Measurements from ENCODE around the gene ITGB7. TPM values are rescaled to one million over a fixed set of nuclear protein-coding genes. Genes with fewer than 3 reads are reported as not detected.
"Not testable (repeated sequence)": the region's sequence is repeated elsewhere in the genome, so short reads cannot be mapped to it uniquely, and the experiment has no call there.

ITGB7 gene
- total RNA-seq, 1 donor from 2014 or later, result 1.4 TPM

DNA sequence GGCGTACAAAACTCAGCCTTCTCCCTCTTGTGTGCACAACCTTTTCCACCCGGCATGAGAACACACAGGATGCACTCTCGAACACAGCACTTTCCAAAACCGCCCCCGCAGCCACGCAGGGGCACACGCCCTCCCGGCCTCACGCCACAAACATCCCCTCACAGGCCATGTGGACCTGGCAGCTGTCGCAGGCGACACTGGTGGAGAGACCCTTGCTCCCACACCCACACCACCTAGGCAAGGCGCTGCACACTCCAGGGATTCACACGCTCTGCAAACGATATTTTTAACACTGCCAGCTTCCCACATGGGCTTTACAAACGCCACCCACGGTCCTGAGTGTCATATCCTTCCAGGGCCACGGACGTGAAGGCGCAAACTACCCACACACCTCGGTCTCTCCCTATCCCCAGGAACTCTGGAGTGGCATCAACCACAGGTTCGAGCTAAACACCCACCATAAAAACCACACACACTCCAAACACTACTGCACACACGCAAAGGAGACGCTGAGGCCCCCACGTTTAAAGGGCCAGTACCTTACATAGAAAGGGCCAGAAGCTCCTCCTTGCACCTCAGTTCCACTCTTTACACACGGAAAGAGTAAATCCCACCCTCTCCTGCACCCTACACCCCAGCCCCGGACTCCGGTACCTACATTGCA is 12.4 kb upstream of the ITGB7 start:
- DNase-seq (ENCODE audit: low spot score), result no peak
- intact Hi-C loops (cut with DNase I), result no loop called here

DNA sequence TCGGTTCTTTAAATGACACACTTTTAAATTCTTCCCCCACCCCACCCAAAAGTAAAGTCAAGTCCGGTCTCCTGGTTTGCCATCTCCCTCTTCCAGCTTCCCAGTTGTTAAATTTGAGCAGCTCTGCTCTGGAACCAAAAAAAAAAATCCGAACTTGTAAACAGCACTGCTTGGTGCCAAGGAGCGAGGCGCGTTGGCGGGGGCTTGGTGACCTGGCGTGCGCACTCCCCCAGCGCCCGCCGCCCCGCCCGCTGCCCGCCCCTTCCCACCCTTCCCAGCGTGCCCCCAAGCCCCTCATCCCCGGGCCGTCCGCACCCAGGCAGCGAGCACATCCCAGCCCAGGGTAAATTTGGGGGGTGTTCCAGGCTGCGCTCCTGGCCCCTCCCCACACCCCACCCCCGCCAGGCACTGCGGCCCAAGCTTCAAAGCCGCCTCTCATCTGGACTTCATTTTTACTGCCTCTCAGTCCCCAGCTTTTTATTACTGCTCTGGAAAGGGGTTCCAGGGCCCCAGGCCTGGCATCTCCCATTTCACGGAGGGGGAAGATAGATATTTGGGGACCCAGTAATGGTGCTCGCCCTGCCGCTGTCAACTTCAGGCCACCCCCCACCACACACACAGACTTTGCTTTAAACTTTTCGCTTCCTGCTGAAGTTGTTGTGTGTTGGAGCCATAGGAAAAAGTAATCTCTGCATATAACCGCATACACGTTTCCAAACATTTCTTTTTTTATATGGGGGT is 11.7 kb upstream of the ITGB7 start:
- intact Hi-C loops (cut with DNase I), result no loop called here
- DNase-seq (ENCODE audit: low spot score), result no peak

DNA sequence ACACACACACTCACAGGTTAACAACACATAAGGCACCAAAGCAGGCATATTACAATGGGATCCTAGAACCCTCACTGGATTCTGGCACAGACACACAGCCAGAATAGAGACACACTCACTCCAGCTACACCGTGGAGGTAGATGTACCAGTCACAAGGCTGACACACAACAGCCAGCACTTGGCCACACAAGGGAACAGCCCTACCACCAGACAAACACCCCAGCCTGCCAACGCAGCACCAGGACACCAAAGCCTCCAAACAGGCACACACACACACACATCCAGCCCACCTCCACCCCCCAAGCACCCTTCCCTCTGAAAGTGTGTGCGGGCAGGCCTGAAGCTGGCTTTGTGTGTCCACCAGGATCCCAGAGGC is 10.9 kb upstream of the ITGB7 start:
- intact Hi-C loops (cut with DNase I), result no loop called here
- no peak for DNase-seq (ENCODE audit: low spot score)

DNA sequence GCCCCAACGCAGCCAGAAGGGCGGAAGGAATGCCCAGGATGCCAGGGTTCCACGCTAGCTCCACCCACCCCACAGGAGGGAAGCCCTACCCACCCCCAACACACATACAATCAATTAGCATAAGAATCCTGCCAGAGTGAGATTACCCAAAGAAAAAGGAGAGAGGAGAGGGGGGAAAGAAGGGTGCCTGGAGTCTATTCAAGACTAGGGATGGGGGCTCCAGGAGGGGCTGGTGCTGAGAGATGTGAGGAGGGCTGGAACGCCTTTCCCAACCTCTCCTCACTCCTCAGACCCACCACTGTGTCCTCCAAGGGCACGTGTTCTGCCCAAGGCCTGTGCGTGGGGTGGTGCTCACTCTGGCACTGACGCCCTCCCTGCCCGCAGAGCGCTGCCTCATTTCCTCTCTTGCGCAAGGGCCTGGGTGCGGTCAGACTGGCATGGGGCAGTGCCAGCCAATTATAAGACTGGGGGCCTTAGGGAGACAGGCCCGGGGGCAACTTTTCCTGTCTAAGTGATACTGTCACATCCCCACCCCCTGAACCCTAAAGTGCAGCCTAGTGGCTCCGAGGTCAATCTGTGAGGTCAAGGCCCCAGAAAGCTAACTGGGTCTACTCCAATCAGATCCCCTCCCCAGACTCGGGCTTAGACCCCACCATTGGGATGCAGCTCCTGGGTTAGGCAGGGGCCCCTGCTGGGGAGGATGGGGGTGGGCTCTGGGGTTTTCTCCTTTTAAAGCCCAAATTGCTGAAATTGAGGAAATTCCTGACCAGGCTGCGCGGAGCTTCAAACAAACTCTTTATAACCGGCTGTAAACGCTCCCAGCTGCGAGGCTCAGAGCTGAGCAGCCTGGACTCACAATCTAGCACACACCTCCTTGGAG is 10.2 kb upstream of the ITGB7 start:
- intact Hi-C loops (cut with DNase I), result no loop called here
- DNase-seq (ENCODE audit: low spot score), result peak; percentile 85

DNA sequence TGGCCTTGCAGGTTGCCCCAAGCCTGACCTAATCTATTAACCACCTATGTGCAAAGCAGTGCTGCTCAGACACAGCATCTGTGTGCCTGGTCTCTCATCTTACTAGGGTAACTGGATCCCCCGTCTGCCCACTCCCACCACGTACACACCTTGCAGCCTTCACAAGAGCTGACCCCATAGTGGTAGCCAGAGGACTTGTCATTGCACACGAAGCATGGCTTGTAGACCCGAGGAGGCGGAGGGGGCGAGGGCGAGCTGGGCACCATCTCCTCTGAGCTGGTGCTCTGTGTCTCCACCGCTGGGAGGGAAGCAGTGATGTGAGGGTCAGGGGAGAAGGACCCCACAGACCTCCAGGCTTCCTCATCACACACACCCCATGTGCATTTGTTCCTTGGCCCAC is 8.4 kb upstream of the ITGB7 start:
- no peak for DNase-seq (ENCODE audit: low spot score)
- intact Hi-C loops (cut with DNase I), result no loop called here

DNA sequence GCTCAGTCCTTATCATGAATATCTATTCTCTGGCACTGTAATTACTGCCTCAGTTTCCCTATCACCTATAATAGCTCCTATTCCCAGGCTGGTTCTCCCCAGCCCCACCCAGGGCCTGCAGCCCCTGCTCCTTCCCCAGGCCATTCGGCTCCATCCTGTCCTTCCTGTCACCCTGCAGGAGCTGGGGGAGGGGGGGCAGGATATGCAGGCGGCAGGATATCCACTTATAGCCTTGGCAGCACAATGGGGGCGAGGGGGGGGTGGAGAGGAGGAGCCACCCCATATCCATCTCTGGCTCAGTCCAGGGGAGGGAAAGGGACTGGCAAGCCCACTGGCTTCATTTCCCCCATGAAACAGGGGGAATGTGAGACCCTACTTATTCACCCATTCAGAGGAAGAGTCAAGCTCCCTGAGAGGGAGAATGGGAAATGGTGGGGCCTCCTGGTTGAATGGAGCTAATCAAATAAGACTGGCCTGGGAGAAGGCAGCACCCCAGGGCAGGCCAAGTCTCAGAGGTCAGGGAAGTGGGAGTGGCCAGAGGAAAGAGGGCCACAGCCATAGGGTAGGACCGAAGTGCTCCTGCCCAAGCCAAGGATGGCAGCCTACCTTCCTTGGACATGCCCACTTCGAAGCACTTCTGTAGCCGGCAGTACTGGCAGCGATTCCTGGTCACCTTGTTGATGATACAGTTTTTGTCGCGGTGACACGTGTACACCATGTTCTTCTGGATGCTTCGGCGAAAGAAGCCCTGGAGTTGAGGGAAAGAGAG is 7.8 kb upstream of the ITGB7 start:
- intact Hi-C loops (cut with DNase I), result no loop called here
- DNase-seq (ENCODE audit: low spot score), result peak; percentile 89

DNA sequence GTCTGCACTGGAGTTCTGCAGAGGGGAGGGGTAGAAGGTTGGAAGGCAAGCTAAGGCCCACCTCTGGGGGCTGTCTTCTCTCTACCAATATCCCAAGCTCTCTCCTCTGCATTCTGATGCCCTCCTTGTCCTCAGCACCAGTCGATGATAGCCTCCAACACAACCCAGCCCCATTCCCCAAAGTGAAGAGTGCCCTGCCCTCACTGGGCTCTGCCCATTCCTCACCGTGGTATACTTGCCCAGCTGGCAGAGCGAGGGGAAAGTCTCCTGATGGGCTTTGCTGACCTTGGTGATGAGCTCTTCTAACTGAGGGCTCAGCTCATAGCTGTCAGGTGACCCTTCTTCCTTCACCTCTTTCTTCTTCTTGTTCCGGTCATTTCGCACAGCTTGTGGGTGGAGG is 7.2 kb upstream of the ITGB7 start:
- intact Hi-C loops (cut with DNase I), result no loop called here
- DNase-seq (ENCODE audit: low spot score), result no peak

DNA sequence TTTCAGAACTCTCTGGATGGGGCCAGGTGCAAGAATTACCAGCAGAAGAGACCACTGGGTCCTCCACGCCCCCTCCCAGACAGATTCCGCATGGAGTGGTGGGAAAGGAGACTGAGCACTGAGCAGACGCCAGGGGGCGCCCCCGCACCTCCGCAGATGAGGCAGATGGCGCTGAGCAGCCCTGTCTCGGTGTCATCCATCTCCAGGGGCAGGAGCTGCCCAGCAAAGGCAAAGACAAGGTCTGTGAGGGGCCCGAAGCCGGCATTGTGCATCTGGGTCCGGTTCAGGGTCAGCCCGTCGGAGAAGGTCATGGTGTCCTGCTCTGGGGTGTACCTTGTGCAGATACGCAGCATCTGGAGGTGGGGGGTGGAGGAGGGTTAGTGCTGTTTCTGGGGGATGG is 6.3 kb upstream of the ITGB7 start:
- intact Hi-C loops (cut with DNase I), result loop anchor here (1.0 kb wide), 1 partner anchor 73 kb away; no protein-coding TSS in a partner anchor

DNA sequence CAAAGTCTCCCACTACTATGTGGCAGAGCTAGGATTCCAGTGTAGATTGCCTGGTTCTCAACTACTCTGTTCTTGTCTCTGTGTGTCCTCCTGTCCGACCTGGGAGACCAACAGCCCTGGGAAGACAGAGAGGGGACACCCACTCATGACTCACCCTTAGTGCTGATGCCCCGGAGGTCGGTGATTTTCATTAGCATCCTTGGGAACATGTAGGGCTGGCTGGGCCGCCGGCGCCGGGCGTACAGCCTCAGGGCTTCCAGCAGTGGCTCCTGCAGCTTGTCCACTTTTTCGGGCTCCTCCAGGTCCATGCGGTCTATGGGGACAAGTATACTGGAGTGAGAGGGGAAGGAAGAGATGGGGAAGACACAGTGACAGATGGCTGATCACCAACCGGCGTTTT is 5.9 kb upstream of the ITGB7 start:
- intact Hi-C loops (cut with DNase I), result loop anchor here (1.0 kb wide), 1 partner anchor 73 kb away; no protein-coding TSS in a partner anchor
- DNase-seq (ENCODE audit: low spot score), result no peak

More for the DNA sequence above, 6.3 kb upstream of the ITGB7 start:
- DNase-seq (ENCODE audit: low spot score), result peak; percentile 94

DNA sequence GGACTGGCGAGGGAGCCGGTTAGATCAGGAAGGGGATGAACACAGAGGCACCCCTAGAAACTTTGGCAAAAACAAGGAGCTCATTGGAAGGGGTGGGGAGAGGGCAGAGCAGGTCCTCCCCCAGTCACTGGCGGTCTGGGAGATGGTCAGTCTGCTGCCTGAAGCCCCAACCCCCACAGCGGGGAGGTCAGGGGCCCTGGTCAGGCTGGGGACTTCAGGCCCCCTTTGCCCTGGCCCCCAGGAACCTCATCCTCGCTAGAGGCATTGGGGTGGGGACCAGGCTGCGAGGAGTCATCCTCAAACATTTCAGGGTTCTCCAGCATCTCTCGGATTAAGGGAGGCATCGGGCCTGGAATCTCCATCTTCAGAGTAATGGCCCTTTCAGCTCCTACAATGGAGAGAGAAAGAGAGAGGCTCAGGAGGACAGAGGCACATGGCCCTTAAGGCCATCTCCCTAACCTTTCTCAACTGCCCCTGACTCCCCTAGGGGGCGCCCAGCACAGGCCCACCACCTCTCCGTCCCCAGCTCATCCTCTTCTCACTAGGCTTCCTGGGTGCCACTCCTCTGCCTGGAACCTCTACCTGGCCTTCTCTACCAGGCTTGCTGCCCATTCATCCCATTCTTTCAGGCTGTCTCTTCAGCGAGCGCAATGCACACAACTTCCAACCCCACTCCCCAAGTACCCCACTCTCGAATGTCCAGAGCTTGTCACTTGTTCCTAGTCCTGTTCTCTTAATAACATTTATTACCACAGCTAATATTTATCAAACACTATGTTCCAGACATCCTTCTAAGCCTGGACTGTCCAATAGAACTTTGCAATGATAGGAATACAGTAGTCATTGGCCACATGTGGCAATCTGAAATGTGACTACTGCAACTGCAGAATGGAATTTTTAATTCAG is 4.7 kb upstream of the ITGB7 start:
- intact Hi-C loops (cut with DNase I), result no loop called here
- no peak for DNase-seq (ENCODE audit: low spot score)

DNA sequence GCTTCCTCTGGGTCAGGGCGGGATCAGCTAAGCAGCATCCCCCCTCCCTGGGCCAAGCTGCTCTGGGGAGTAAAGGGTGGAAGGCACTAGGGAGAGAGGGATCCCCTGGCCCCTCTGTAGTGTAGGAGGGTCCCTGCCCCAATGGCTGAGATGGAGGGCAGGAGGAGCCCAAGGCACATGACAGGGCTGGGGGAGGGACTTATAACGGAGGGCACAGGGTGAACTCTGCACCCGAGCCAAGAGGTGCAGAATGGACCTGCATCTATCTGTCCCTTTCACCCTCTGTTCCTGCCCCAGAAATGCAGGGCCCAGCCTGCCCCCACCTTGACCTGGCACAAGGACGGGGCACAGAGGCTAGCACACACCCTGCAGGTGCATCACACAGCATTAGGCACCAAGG is 3.8 kb upstream of the ITGB7 start:
- no peak for DNase-seq (ENCODE audit: low spot score)
- intact Hi-C loops (cut with DNase I), result no loop called here

DNA sequence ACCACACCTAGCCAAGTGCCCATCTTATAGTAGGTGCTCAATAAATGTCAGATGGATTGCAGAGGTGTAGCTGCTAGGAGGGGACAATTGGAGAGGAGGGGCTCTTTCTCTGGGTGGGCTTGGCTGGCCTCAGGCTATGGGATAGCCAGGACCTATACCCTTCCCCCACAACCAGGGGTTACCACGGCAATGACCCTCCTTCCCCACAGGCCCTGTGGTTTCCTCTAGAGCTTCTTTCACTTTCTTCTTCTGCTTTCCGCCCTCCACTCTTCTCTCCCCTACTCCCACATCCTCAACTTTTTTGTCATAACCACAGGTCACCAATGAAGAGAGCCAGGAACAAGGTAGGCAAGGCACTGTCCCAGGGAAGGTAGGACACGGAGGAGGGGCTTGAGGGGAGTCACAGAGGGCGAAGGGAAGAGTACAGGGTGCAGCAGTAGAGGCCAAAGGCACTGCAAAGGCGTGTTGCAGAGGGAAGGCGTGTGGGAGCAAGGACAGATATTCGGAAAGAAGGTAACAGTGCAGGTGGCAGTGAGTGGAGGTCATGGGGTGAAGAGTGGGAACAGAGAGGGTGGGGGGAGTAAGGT is 1.9 kb upstream of the ITGB7 start:
- no peak for DNase-seq (ENCODE audit: low spot score)
- intact Hi-C loops (cut with DNase I), result no loop called here

DNA sequence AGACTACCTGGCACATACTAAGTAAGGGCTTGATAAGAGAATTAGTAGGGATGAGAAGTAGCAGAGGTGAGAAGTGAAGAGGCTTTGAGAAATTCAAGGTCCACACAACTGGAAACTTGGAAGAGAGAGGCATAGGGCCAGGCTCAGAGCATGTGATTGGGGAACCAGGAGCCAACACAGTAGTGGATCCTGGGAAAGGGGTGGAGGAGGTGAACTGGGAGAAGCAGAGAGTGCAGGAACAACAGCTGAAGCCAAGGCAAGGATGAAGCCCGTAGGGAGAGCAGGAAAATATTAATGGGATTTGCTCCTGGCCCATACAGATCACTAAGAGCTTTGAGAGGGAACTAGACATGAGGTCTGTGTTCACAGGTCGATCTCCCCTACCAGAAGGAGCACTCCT is 1.4 kb upstream of the ITGB7 start:
- intact Hi-C loops (cut with DNase I), result no loop called here
- no peak for DNase-seq (ENCODE audit: low spot score)

DNA sequence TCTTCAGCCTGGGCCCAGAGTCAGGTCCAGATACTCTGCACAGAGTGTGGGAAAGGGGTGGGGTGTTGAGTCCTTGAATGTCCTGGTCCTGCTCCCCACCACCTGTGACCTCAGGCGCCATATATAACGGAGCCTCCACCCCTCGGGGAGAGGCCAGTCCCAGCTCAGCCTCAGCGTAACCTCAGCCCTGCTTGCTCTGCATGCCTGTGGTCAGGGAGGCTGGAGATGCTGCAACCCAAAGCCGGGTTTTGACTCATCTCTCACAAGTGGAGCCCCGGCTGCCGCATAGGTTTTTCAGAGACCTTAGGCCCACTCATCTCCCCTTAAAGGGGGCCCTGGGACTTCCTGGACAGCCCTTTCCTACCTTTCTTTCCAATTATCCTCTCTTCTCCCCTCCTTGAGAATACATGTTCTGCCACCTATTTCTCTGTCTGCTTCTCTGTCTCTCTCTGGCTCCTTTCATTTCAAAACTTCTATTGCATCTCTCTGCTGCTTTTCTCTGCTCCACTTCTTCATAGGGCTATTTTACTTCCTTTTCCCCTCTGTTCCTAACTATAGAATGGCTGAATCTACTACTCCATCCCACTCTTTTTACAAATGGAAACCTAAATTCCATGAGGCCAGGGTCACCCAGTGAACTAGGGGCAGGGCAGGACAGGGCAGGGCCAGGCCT is 1.2 kb downstream of the ITGB7 start:
- DNase-seq (ENCODE audit: low spot score), result no peak
- intact Hi-C loops (cut with DNase I), result no loop called here

DNA sequence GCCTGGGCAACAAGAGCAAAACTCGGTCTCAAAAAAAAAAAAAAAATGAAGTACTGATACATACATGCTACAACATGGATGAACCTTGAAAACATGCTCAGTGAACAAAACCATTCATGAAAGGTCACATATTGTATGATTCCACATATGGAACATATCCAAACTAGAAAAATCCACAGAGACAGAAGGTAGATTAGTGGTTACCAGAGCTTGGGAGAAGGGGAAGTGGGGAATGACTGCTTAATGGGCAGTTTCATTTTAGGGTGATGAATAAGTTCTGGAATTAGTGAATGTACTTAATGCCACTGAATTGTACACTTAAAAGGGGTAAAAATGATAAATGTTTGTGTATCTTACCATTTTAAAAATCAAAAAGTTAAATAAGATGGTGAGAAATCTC is 2.7 kb downstream of the ITGB7 start:
- no peak for DNase-seq (ENCODE audit: low spot score)
- intact Hi-C loops (cut with DNase I), result no loop called here

DNA sequence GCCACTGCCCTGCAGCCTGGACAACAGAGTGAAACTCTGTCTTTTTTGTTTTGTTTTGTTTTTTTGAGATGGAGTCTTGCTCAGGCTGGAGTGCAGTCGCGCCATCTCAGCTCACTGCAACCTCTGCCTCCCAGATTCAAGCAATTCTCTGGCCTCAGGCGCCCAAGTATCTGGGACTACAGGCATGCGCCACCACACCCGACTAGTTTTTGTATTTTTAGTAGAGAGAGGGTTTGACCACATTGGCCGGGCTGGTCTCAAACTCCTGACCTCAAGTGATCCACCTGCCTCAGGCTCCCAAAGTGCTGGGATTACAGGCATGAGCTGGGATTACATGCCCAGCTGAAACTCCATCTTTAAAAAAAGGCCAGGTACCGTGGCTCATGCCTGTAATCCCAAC is 4.7 kb downstream of the ITGB7 start:
- intact Hi-C loops (cut with DNase I); DNase-seq (ENCODE audit: low spot score): not testable (repeated sequence)

DNA sequence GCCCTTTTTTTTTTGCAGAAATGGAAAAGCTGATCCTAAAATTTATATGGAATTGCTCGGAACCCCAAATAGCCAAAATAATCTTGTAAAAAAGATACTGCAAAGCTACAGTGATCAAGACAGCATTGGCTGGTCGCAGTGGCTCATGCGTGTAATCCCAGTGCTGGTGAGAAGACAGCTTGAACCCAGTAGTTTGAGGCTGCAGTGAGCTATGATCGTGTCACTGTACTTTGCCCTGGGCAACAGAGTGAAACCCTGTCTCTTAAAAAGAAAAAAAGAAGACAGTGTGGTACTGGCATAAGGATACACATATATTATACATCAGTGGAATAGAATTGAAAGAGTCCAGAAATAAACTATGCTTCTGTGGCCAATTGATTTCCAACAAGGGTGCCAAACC is 5.4 kb downstream of the ITGB7 start:
- intact Hi-C loops (cut with DNase I), result no loop called here
- DNase-seq (ENCODE audit: low spot score), result no peak

DNA sequence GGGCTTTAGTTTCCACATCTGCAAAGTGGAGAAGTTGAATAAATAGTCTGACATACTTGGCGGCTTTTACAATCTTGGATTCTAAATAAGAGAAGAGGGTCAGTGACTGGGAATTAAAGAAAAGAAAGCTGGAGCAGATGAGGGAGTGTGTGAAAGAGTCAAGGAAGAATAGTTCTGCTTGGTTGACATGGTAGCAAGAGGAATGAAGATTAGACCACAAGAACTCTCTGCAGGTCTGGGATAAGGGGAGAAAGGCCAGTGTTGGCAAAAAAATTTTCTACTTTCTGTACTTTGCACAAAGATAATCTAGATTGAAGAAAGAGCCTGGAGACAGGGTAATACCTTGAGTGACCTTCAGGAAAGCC is 5.9 kb downstream of the ITGB7 start:
- intact Hi-C loops (cut with DNase I), result no loop called here

More for the DNA sequence above, 5.9 kb downstream of the ITGB7 start:
- no peak for DNase-seq (ENCODE audit: low spot score)
